ENCODE results near the gene FBXL7. TPM values are rescaled to one million over a fixed set of nuclear protein-coding genes. Genes with fewer than 3 reads are reported as not detected.

The FBXL7 gene
- polyA plus RNA-seq, 1 donor from 2014 or later = 0.24 TPM

DNA sequence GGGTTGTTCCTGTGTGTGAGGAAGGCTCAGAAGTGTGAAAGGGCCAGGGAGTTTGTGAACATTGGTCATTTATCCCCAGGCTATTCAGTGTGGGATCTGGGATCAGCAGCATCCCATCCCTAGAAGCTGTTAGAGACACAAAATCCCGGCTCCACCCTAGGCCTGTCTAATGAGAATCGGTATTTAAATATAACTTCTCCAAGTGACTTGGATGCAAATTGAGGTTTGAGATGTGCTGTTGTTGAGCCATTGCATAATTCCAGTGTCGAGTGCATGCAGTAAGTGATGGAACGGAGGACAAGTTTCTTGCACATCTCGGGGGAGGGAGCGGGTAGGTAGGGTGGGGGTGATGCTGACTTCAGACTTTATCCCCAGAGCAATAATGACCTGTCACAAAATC lies 138.3 kb downstream of the FBXL7 start:
- H3K9me2 ChIP-seq (ENCODE audit: insufficient read depth, low read length) = no peaks in the 10 kb centered on the region
- H2AFZ ChIP-seq (ENCODE audit: low read depth, low read length) = no peak overlapping the region
- H3K36me3 ChIP-seq (ENCODE audit: insufficient read depth, low read length) = no peaks in the 10 kb centered on the region
- H3K9me3 ChIP-seq (ENCODE audit: low read length) = no peaks in the 10 kb centered on the region
- no peaks in the 10 kb centered on the region for H4K20me1 ChIP-seq (ENCODE audit: insufficient read depth)
- H3K79me2 ChIP-seq (replicated peaks; ENCODE audit: insufficient read depth, low read length) = no peaks in the 10 kb centered on the region
- H3F3A ChIP-seq (ENCODE audit: insufficient read depth, low read length, poor library complexity, severe bottlenecking) = no peaks in the 10 kb centered on the region
- TF ChIP-seq, protein P1, sequence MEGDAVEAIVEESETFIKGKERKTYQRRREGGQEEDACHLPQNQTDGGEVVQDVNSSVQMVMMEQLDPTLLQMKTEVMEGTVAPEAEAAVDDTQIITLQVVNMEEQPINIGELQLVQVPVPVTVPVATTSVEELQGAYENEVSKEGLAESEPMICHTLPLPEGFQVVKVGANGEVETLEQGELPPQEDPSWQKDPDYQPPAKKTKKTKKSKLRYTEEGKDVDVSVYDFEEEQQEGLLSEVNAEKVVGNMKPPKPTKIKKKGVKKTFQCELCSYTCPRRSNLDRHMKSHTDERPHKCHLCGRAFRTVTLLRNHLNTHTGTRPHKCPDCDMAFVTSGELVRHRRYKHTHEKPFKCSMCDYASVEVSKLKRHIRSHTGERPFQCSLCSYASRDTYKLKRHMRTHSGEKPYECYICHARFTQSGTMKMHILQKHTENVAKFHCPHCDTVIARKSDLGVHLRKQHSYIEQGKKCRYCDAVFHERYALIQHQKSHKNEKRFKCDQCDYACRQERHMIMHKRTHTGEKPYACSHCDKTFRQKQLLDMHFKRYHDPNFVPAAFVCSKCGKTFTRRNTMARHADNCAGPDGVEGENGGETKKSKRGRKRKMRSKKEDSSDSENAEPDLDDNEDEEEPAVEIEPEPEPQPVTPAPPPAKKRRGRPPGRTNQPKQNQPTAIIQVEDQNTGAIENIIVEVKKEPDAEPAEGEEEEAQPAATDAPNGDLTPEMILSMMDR (IDR thresholded peaks at IDR 0.05; ENCODE audit: poor library complexity, severe bottlenecking) = no peak
- TF ChIP-seq POLR2AphosphoS5 (IDR thresholded peaks at IDR 0.05) = no peak
- no peak for TF ChIP-seq EZH2 (IDR thresholded peaks at IDR 0.05; ENCODE audit: borderline replicate concordance, insufficient read depth, low read length, poor library complexity, severe bottlenecking)
- no peak for TF ChIP-seq EP300 (conservative IDR thresholded peaks at IDR 0.05; ENCODE audit: poor library complexity, severe bottlenecking)
- no peak for TF ChIP-seq MXI1 (conservative IDR thresholded peaks at IDR 0.05; ENCODE audit: poor library complexity, severe bottlenecking)
- TF ChIP-seq, protein P2, sequence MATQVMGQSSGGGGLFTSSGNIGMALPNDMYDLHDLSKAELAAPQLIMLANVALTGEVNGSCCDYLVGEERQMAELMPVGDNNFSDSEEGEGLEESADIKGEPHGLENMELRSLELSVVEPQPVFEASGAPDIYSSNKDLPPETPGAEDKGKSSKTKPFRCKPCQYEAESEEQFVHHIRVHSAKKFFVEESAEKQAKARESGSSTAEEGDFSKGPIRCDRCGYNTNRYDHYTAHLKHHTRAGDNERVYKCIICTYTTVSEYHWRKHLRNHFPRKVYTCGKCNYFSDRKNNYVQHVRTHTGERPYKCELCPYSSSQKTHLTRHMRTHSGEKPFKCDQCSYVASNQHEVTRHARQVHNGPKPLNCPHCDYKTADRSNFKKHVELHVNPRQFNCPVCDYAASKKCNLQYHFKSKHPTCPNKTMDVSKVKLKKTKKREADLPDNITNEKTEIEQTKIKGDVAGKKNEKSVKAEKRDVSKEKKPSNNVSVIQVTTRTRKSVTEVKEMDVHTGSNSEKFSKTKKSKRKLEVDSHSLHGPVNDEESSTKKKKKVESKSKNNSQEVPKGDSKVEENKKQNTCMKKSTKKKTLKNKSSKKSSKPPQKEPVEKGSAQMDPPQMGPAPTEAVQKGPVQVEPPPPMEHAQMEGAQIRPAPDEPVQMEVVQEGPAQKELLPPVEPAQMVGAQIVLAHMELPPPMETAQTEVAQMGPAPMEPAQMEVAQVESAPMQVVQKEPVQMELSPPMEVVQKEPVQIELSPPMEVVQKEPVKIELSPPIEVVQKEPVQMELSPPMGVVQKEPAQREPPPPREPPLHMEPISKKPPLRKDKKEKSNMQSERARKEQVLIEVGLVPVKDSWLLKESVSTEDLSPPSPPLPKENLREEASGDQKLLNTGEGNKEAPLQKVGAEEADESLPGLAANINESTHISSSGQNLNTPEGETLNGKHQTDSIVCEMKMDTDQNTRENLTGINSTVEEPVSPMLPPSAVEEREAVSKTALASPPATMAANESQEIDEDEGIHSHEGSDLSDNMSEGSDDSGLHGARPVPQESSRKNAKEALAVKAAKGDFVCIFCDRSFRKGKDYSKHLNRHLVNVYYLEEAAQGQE (IDR thresholded peaks at IDR 0.05; ENCODE audit: borderline replicate concordance) = no peak
- no peak for TF ChIP-seq TAF1 (IDR thresholded peaks at IDR 0.05; ENCODE audit: low read depth)
- TF ChIP-seq SMC3 (conservative IDR thresholded peaks at IDR 0.05; ENCODE audit: poor library complexity) = no peak
- no peak for TF ChIP-seq RAD21 (conservative IDR thresholded peaks at IDR 0.05)
- H3K9ac ChIP-seq (ENCODE audit: low read length) = no peak overlapping the region
- no peak overlapping the region for H3K4me3 ChIP-seq (ENCODE audit: low read length)
- no peak overlapping the region for H3K27ac ChIP-seq (ENCODE audit: low read length)
- H3K4me2 ChIP-seq (ENCODE audit: low read length) = no peak overlapping the region
- no peaks in the 10 kb centered on the region for H3K27me3 ChIP-seq (ENCODE audit: insufficient read depth, low read depth, low read length)

DNA sequence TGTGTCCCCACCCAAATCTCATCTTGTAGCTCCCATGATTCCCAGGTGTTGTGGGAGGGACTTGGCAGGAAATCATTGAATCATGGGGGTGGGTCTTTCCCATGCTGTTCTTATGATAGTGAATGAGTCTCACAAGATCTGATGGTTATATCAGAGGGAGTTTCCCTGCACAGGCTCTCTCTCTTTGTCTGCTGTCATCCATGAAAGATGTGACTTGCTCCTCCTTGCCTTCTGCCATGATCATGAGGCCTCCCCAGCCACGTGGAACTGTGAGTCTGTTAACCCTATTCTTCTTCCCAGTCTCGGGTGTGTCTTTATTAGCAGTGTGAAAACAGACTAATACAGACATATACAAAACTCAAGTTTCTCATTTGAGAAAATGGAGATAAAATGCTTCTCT lies 139.3 kb downstream of the FBXL7 start:
- H3K4me3 ChIP-seq (ENCODE audit: low read length) = no peak overlapping the region
- H3K36me3 ChIP-seq (ENCODE audit: insufficient read depth, low read length) = no peaks in the 10 kb centered on the region
- H3F3A ChIP-seq (ENCODE audit: insufficient read depth, low read length, poor library complexity, severe bottlenecking) = no peaks in the 10 kb centered on the region
- no peaks in the 10 kb centered on the region for H3K27me3 ChIP-seq (ENCODE audit: insufficient read depth, low read depth, low read length)
- H3K9me2 ChIP-seq (ENCODE audit: insufficient read depth, low read length) = no peaks in the 10 kb centered on the region
- TF ChIP-seq RAD21 (conservative IDR thresholded peaks at IDR 0.05) = no peak
- TF ChIP-seq, protein P2 (IDR thresholded peaks at IDR 0.05; ENCODE audit: borderline replicate concordance) = no peak
- TF ChIP-seq EP300 (conservative IDR thresholded peaks at IDR 0.05; ENCODE audit: poor library complexity, severe bottlenecking) = no peak
- TF ChIP-seq POLR2AphosphoS5 (IDR thresholded peaks at IDR 0.05) = no peak
- no peak for TF ChIP-seq SMC3 (conservative IDR thresholded peaks at IDR 0.05; ENCODE audit: poor library complexity)
- TF ChIP-seq, protein P1 (IDR thresholded peaks at IDR 0.05; ENCODE audit: poor library complexity, severe bottlenecking) = no peak
- no peak for TF ChIP-seq TAF1 (IDR thresholded peaks at IDR 0.05; ENCODE audit: low read depth)
- no peak for TF ChIP-seq EZH2 (IDR thresholded peaks at IDR 0.05; ENCODE audit: borderline replicate concordance, insufficient read depth, low read length, poor library complexity, severe bottlenecking)
- TF ChIP-seq MXI1 (conservative IDR thresholded peaks at IDR 0.05; ENCODE audit: poor library complexity, severe bottlenecking) = no peak
- H2AFZ ChIP-seq (ENCODE audit: low read depth, low read length) = no peak overlapping the region
- H3K27ac ChIP-seq (ENCODE audit: low read length) = no peak overlapping the region
- no peaks in the 10 kb centered on the region for H3K79me2 ChIP-seq (replicated peaks; ENCODE audit: insufficient read depth, low read length)
- H4K20me1 ChIP-seq (ENCODE audit: insufficient read depth) = no peaks in the 10 kb centered on the region
- no peak overlapping the region for H3K4me2 ChIP-seq (ENCODE audit: low read length)
- no peaks in the 10 kb centered on the region for H3K9me3 ChIP-seq (ENCODE audit: low read length)
- H3K9ac ChIP-seq (ENCODE audit: low read length) = no peak overlapping the region
